OCI-LY7 (cell line): ENCODE results near the gene AP1S1. TPM values are rescaled to one million over a fixed set of nuclear protein-coding genes. Genes with fewer than 3 reads are reported as not detected.

ENCODE experiments used
- BruUV-seq: library from RNA; stranded (reverse); fragments of 400-500 nt; replicated peaks from 2 replicates; lab custom pipeline; 2021; lab: Mats Ljungman, UMichigan
- CTCF ChIA-PET: fragments of 300-600 bp; sonication (Branson Sonifier 250); formaldehyde crosslinking; loops from one replicate; lab custom pipeline; 2022; ENCODE audit warnings: antibody characterized with exemption; ENCODE audit not compliant: unreplicated experiment; lab: Charles Lee
- POLR2A ChIA-PET: fragments of 300-600 bp; sonication (Branson Sonifier 250); formaldehyde crosslinking; loops from one replicate; lab custom pipeline; 2022; ENCODE audit warnings: antibody characterized with exemption; lab: Charles Lee
- DNase-seq: peaks from one replicate; pipeline ENCODE4 v3.0.0-alpha.2; 2015; ENCODE audit warnings: low spot score
- H2AFZ ChIP-seq: fragments of 200-600 bp; sonication (generic), shearing (Covaris generic); 2 replicates; pipeline ENCODE4 v1.6.1; 2014; ENCODE audit warnings: mild to moderate bottlenecking, antibody characterized with exemption, low read length, moderate library complexity
- H3K27ac ChIP-seq: fragments of 200-600 bp; sonication (generic); 2 replicates; pipeline ENCODE4 v1.5.1; 2014; ENCODE audit warnings: mixed run types, low read depth, mild to moderate bottlenecking, moderate library complexity, low read length, inconsistent platforms; ENCODE audit not compliant: poor library complexity, severe bottlenecking
- H3K36me3 ChIP-seq: fragments of 200-600 bp; sonication (generic); 2 replicates; pipeline ENCODE4 v1.6.1; 2014; ENCODE audit warnings: mild to moderate bottlenecking, antibody characterized with exemption, low read length, moderate library complexity, mixed read lengths; ENCODE audit not compliant: insufficient read depth
- H3K4me1 ChIP-seq: fragments of 200-600 bp; sonication (generic); 2 replicates; pipeline ENCODE4 v1.5.1; 2014; ENCODE audit warnings: mild to moderate bottlenecking, low read length; ENCODE audit not compliant: insufficient read depth, poor library complexity, severe bottlenecking
- H3K4me2 ChIP-seq: fragments of 200-600 bp; sonication (generic); 2 replicates; pipeline ENCODE4 v1.6.1; 2014; ENCODE audit warnings: mild to moderate bottlenecking, low read length
- H3K4me3 ChIP-seq: fragments of 200-600 bp; sonication (generic); 2 replicates; pipeline ENCODE4 v1.5.1; 2014; ENCODE audit warnings: mild to moderate bottlenecking, low read depth, low read length; ENCODE audit not compliant: poor library complexity, severe bottlenecking
- H3K79me2 ChIP-seq: fragments of 200-600 bp; sonication (generic); 2 replicates; pipeline ENCODE4 v1.6.1; 2016; ENCODE audit warnings: low read depth, mild to moderate bottlenecking, low read length, moderate library complexity, mixed read lengths; ENCODE audit not compliant: insufficient read depth
- H3K9me2 ChIP-seq: fragments of 200-600 bp; sonication (generic); 2 replicates; pipeline ENCODE4 v1.6.1; 2016; ENCODE audit warnings: mild to moderate bottlenecking, low read length, mixed read lengths; ENCODE audit not compliant: insufficient read depth
- H3K9me3 ChIP-seq: fragments of 200-600 bp; sonication (generic); 2 replicates; pipeline ENCODE4 v1.6.1; 2014; ENCODE audit warnings: mild to moderate bottlenecking, mixed run types, low read length, mixed read lengths
- H4K20me1 ChIP-seq: fragments of 200-600 bp; sonication (generic); 2 replicates; pipeline ENCODE4 v1.6.1; 2014; ENCODE audit warnings: mild to moderate bottlenecking, antibody characterized with exemption, low read length, moderate library complexity, mixed read lengths; ENCODE audit not compliant: insufficient read depth
- CTCF ChIP-seq: fragments of 200-600 bp; sonication (generic); conservative IDR thresholded peaks from 2 replicates; pipeline ENCODE4 v1.5.1; 2014; ENCODE audit warnings: mild to moderate bottlenecking, antibody characterized with exemption, low read length, moderate library complexity, mixed read lengths
- EZH2phosphoT487 ChIP-seq: fragments of 200-600 bp; sonication (generic); IDR thresholded peaks from 2 replicates; pipeline ENCODE4 v1.6.1; 2018; ENCODE audit warnings: low read depth, borderline replicate concordance, mild to moderate bottlenecking, mixed run types, antibody characterized with exemption, low read length, moderate library complexity, mixed read lengths
- intact Hi-C: fragments of 100-400 bp; cut with micrococcal nuclease; formaldehyde crosslinking; loops from one replicate; pipeline ENCODE4 v1.10.0; 2022; ENCODE audit not compliant: unreplicated experiment
- total RNA-seq, 2 experiments: library from RNA; depleted of rRNA in 1 of 2; stranded (reverse); fragments of >200 nt in 1 of 2; shearing (Covaris generic) in 1 of 2; gene quantifications; 2 replicates each; pipeline ENCODE4 v1.2.3, GENCODE V29; 2014 to 2022

The AP1S1 gene
- total RNA-seq, 2 experiments from 2014 or later, result 57.9 to 67.3 TPM

DNA sequence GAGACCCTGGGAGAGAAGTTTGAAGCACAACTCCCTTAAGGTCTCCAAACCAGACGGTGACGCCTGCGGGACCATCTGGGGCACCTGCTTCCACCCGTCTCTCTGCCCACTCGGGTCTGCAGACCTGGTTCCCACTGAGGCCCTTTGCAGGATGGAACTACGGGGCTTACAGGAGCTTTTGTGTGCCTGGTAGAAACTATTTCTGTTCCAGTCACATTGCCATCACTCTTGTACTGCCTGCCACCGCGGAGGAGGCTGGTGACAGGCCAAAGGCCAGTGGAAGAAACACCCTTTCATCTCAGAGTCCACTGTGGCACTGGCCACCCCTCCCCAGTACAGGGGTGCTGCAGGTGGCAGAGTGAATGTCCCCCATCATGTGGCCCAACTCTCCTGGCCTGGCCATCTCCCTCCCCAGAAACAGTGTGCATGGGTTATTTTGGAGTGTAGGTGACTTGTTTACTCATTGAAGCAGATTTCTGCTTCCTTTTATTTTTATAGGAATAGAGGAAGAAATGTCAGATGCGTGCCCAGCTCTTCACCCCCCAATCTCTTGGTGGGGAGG lies 16.5 kb upstream of the AP1S1 start:
- 0 out of 2 replicates have a peak overlapping the region, but pooled peaks have one; percentile 47 for H3K4me2 ChIP-seq
- POLR2A ChIA-PET, result no interaction called here

GRCh38 chr7:101138213-101138870 lies 15.9 kb upstream of the AP1S1 start:
- intact Hi-C loops, result loop anchor here (2.0 to 5.0 kb wide), 2 partner anchors 51 to 244 kb away; partner anchors contain the start of genes ACHE and TRIM56
- H3K9me2 ChIP-seq, result no peaks in the 10 kb centered on the region
- ChIA-PET POLR2A (no interaction called here), CTCF (no interaction called here)
- no peaks in the 10 kb centered on the region for H3K36me3 ChIP-seq
- H3K4me1 ChIP-seq, result peaks cover 8% of the 10 kb centered on the region
- no peaks in the 10 kb centered on the region for H3K79me2 ChIP-seq
- peak overlapping the region; percentile 22 for H3K4me3 ChIP-seq
- H2AFZ ChIP-seq, result peak overlapping the region; percentile 64; the same call in 1 of the 2 replicates
- peak overlapping the region; percentile 47; the same call in 1 of the 2 replicates for H3K4me2 ChIP-seq
- TF ChIP-seq CTCF, result peak; percentile 94
- TF ChIP-seq EZH2phosphoT487, result no peak
- no TSS peak for BruUV-seq
- no peak overlapping the region for H3K27ac ChIP-seq
- DNase-seq, result peak; percentile 55
- no peaks in the 10 kb centered on the region for H3K9me3 ChIP-seq
- no peaks in the 10 kb centered on the region for H4K20me1 ChIP-seq

More for the DNA sequence above, 16.5 kb upstream of the AP1S1 start:
- Histone ChIP-seq H3K79me2 (no peaks in the 10 kb centered on the region), H3K4me1 (peaks cover 8% of the 10 kb centered on the region), H3K27ac (no peak overlapping the region), H3K4me3 (no peak overlapping the region), H4K20me1 (no peaks in the 10 kb centered on the region), H3K36me3 (no peaks in the 10 kb centered on the region), H3K9me3 (no peaks in the 10 kb centered on the region), H2AFZ (no peak overlapping the region), H3K9me2 (no peaks in the 10 kb centered on the region)
- BruUV-seq, result no TSS peak
- DNase-seq, result no peak
- CTCF ChIA-PET, result no interaction called here
- intact Hi-C loops, result loop anchor here (2.0 to 5.0 kb wide), 2 partner anchors 50 to 243 kb away; partner anchors contain the start of genes ACHE and TRIM56
- TF ChIP-seq CTCF, result no peak
- TF ChIP-seq EZH2phosphoT487, result no peak
